ENCODE data around the gene PTK6.

Gene PTK6

GRCh38 chr20:63492982-63493381, 44.2 kb downstream of the PTK6 start:
- TF ChIP-seq CTBP1 (IDR thresholded peaks at IDR 0.05; ENCODE audit: borderline replicate concordance) (no peak), ARNT (IDR thresholded peaks at IDR 0.05) (no peak), NFRKB (IDR thresholded peaks at IDR 0.05) (no peak), FOXA1 (IDR thresholded peaks at IDR 0.05) (no peak), LEF1 (IDR thresholded peaks at IDR 0.05; ENCODE audit: borderline replicate concordance) (no peak), FOXM1 (IDR thresholded peaks at IDR 0.05; ENCODE audit: borderline replicate concordance) (no peak)
- no peak for DNase-seq (ENCODE audit: extremely low spot score)
- POLR2A ChIA-PET: no interaction called here
- CTCF ChIA-PET: no interaction called here

- DNase-seq (ENCODE audit: extremely low spot score): no peak
- POLR2A ChIA-PET: no interaction called here
- CTCF ChIA-PET: no interaction called here
- TF ChIP-seq L3MBTL2 (conservative IDR thresholded peaks at IDR 0.05): no peak
- TF ChIP-seq SP1 (IDR thresholded peaks at IDR 0.05): no peak
These were observed 44.7 kb downstream of the PTK6 start for GRCh38 chr20:63492518-63492917.

GRCh38 chr20:63491635-63492230, 45.4 kb downstream of the PTK6 start:
- no peak for TF ChIP-seq LEF1 (IDR thresholded peaks at IDR 0.05; ENCODE audit: borderline replicate concordance)
- no peak for TF ChIP-seq HDGF (IDR thresholded peaks at IDR 0.05; ENCODE audit: borderline replicate concordance)
- TF ChIP-seq PKNOX1 (IDR thresholded peaks at IDR 0.05): no peak
- no peak for TF ChIP-seq TARDBP (IDR thresholded peaks at IDR 0.05)
- TF ChIP-seq CTBP1 (IDR thresholded peaks at IDR 0.05; ENCODE audit: borderline replicate concordance): no peak
- TF ChIP-seq NFRKB (IDR thresholded peaks at IDR 0.05): no peak
- TF ChIP-seq FOXK2 (IDR thresholded peaks at IDR 0.05): no peak
- no peak for TF ChIP-seq FOXA1 (IDR thresholded peaks at IDR 0.05)
- no peak for TF ChIP-seq ZNF384 (IDR thresholded peaks at IDR 0.05)
- TF ChIP-seq BHLHE40 (IDR thresholded peaks at IDR 0.05; ENCODE audit: borderline replicate concordance): no peak
- TF ChIP-seq ELF4 (IDR thresholded peaks at IDR 0.05): no peak
- TF ChIP-seq SP1 (IDR thresholded peaks at IDR 0.05): no peak
- TF ChIP-seq FOXM1 (IDR thresholded peaks at IDR 0.05; ENCODE audit: borderline replicate concordance): no peak
- TF ChIP-seq SUZ12 (IDR thresholded peaks at IDR 0.05): no peak
- TF ChIP-seq L3MBTL2 (conservative IDR thresholded peaks at IDR 0.05): no peak
- no peak for TF ChIP-seq ARNT (IDR thresholded peaks at IDR 0.05)
- CTCF ChIA-PET: no interaction called here
- DNase-seq (ENCODE audit: extremely low spot score): no peak
- POLR2A ChIA-PET: no interaction called here

- POLR2A ChIA-PET: no interaction called here
- no peak for DNase-seq (ENCODE audit: extremely low spot score)
These were observed 46.1 kb downstream of the PTK6 start for GRCh38 chr20:63491078-63491477.

GRCh38 chr20:63490416-63490815, 46.8 kb downstream of the PTK6 start:
- TF ChIP-seq ELF4 (IDR thresholded peaks at IDR 0.05) (no peak), PKNOX1 (IDR thresholded peaks at IDR 0.05) (no peak), HDGF (IDR thresholded peaks at IDR 0.05; ENCODE audit: borderline replicate concordance) (no peak), SUZ12 (IDR thresholded peaks at IDR 0.05) (no peak), TARDBP (IDR thresholded peaks at IDR 0.05) (no peak), L3MBTL2 (conservative IDR thresholded peaks at IDR 0.05) (no peak), ARNT (IDR thresholded peaks at IDR 0.05) (no peak), FOXM1 (IDR thresholded peaks at IDR 0.05; ENCODE audit: borderline replicate concordance) (no peak), BHLHE40 (IDR thresholded peaks at IDR 0.05; ENCODE audit: borderline replicate concordance) (no peak), LEF1 (IDR thresholded peaks at IDR 0.05; ENCODE audit: borderline replicate concordance) (no peak), NFRKB (IDR thresholded peaks at IDR 0.05) (no peak), SP1 (IDR thresholded peaks at IDR 0.05) (no peak), FOXK2 (IDR thresholded peaks at IDR 0.05) (no peak)
- ChIA-PET CTCF (no interaction called here), POLR2A (no interaction called here)
- no peak for DNase-seq (ENCODE audit: extremely low spot score)

More at GRCh38 chr20:63491078-63491477, 46.1 kb downstream of the PTK6 start:
- CTCF ChIA-PET: no interaction called here
- TF ChIP-seq SUZ12 (IDR thresholded peaks at IDR 0.05) (no peak), ZNF384 (IDR thresholded peaks at IDR 0.05) (no peak), FOXA1 (IDR thresholded peaks at IDR 0.05) (no peak), HDGF (IDR thresholded peaks at IDR 0.05; ENCODE audit: borderline replicate concordance) (no peak), CTBP1 (IDR thresholded peaks at IDR 0.05; ENCODE audit: borderline replicate concordance) (no peak)

- no peak for TF ChIP-seq FOXK2 (IDR thresholded peaks at IDR 0.05)
- no peak for TF ChIP-seq TARDBP (IDR thresholded peaks at IDR 0.05)
- no peak for TF ChIP-seq L3MBTL2 (conservative IDR thresholded peaks at IDR 0.05)
- TF ChIP-seq SP1 (IDR thresholded peaks at IDR 0.05): no peak
- TF ChIP-seq CTBP1 (IDR thresholded peaks at IDR 0.05; ENCODE audit: borderline replicate concordance): no peak
- TF ChIP-seq PKNOX1 (IDR thresholded peaks at IDR 0.05): no peak
- no peak for TF ChIP-seq ELF4 (IDR thresholded peaks at IDR 0.05)
- TF ChIP-seq BHLHE40 (IDR thresholded peaks at IDR 0.05; ENCODE audit: borderline replicate concordance): no peak
- no peak for TF ChIP-seq ARNT (IDR thresholded peaks at IDR 0.05)
- no peak for TF ChIP-seq SUZ12 (IDR thresholded peaks at IDR 0.05)
- TF ChIP-seq NFRKB (IDR thresholded peaks at IDR 0.05): no peak
- no peak for TF ChIP-seq FOXM1 (IDR thresholded peaks at IDR 0.05; ENCODE audit: borderline replicate concordance)
- TF ChIP-seq ZNF384 (IDR thresholded peaks at IDR 0.05): no peak
- ChIA-PET CTCF (no interaction called here), POLR2A (no interaction called here)
- no peak for DNase-seq (ENCODE audit: extremely low spot score)
These were observed 48.6 kb downstream of the PTK6 start for GRCh38 chr20:63488315-63489251.
